K562 (cell line): ENCODE measurements around the gene BMP2K. TPM values are rescaled to one million over a fixed set of nuclear protein-coding genes. Genes with fewer than 3 reads are reported as not detected.

Experiments used
- ATAC-seq: fragments of 200-7000 bp; cut with Tn5 transposase; 3 replicates; pipeline ENCODE4 v1.9.1; 2020; ENCODE audit warnings: moderate library complexity
- BruUV-seq: library from RNA; stranded (reverse); fragments of 400-500 nt; replicated peaks from 2 replicates; lab custom pipeline; 2021; lab: Mats Ljungman, UMichigan
- CTCF ChIA-PET: fragments of 300-600 bp; formaldehyde crosslinking; extraction: SDS; loops from one replicate; lab custom pipeline; 2021; ENCODE audit warnings: low intra/inter-chr PET ratio; lab: Yijun Ruan, JAX
- POLR2A ChIA-PET: fragments of 300-600, 350-650 bp; sonication (Branson Sonifier 250); formaldehyde crosslinking; extraction: SDS; loops from one replicate; lab custom pipeline; 2021; ENCODE audit warnings: antibody characterized with exemption, inconsistent platforms; lab: Yijun Ruan, JAX
- DNase-seq, 4 experiments: peaks; one replicate each; pipeline versions ENCODE4 v3.0.0 to v3.0.0-alpha.2; 2011 to 2018; ENCODE audit warnings: low spot score in 3 of 4, mixed read lengths in 3 of 4; ENCODE audit errors: extremely low read depth in 1 of 4
- FAIRE-seq: peaks from 2 replicates; lab custom pipeline; 2011; peaks lifted over from hg19 to GRCh38; lab: Jason Lieb, UNC
- H2AFZ ChIP-seq: 2 replicates; pipeline ENCODE4 v1.6.0; 2011; ENCODE audit warnings: low read depth, low read length, control low read depth, inconsistent platforms
- H3K27ac ChIP-seq: fragments of 200-600 bp; 3 replicates; pipeline ENCODE4 v1.8.0; 2011; ENCODE audit warnings: low read depth, mild to moderate bottlenecking, control low read depth, inconsistent platforms, low read length, moderate library complexity, mixed read lengths; ENCODE audit errors: extremely low read depth
- H3K27me3 ChIP-seq, 2 experiments: fragments of 300-600 bp in 1 of 2; 2 replicates in 1 of 2; 3 replicates in 1 of 2; pipeline versions ENCODE4 v1.6.0 to v1.8.0; 2011; ENCODE audit warnings: inconsistent platforms in 2 of 2, low read length in 2 of 2, mild to moderate bottlenecking in 1 of 2, mixed read lengths in 1 of 2, moderate library complexity in 1 of 2; ENCODE audit not compliant: control insufficient read depth in 2 of 2, insufficient read depth in 2 of 2
- H3K36me3 ChIP-seq: fragments of 300-600 bp; 3 replicates; pipeline ENCODE4 v1.8.0; 2011; ENCODE audit warnings: mild to moderate bottlenecking, low read length, inconsistent platforms; ENCODE audit not compliant: control insufficient read depth, insufficient read depth
- H3K4me1 ChIP-seq, 2 experiments: fragments of 200-600 bp in 1 of 2; replicated peaks in 1 of 2; 2 replicates in 1 of 2; 3 replicates in 1 of 2; pipeline versions ENCODE4 v1.5.1 to v1.8.0; 2011; ENCODE audit warnings: inconsistent platforms in 2 of 2, low read length in 2 of 2, mild to moderate bottlenecking in 1 of 2, mixed read lengths in 1 of 2, moderate library complexity in 1 of 2; ENCODE audit not compliant: control insufficient read depth in 2 of 2, insufficient read depth in 2 of 2
- H3K4me2 ChIP-seq: 2 replicates; pipeline ENCODE4 v1.6.1; 2011; ENCODE audit warnings: low read length, control low read depth, inconsistent platforms, mixed read lengths; ENCODE audit not compliant: insufficient read depth
- H3K4me3 ChIP-seq: fragments of 200-600 bp; sonication (generic), shearing (Covaris generic); 2 replicates; pipeline ENCODE4 v1.5.1; 2016; ENCODE audit warnings: control low read depth, inconsistent platforms
- H3K79me2 ChIP-seq: fragments of 200-600 bp; 3 replicates; pipeline ENCODE4 v1.8.0; 2011; ENCODE audit warnings: low read length, inconsistent platforms; ENCODE audit not compliant: control insufficient read depth, insufficient read depth
- H3K9ac ChIP-seq, 2 experiments: 2 replicates each; pipeline versions ENCODE4 v1.6.0 to v1.6.1; 2011; ENCODE audit warnings: low read depth in 2 of 2, low read length in 2 of 2, control low read depth in 1 of 2, inconsistent platforms in 1 of 2, mild to moderate bottlenecking in 1 of 2, mixed read lengths in 1 of 2; ENCODE audit not compliant: insufficient read depth in 1 of 2
- H3K9me1 ChIP-seq: one replicate; pipeline ENCODE4 v1.6.0; 2011; ENCODE audit warnings: inconsistent platforms, mild to moderate bottlenecking, low read length, moderate library complexity; ENCODE audit not compliant: control insufficient read depth, insufficient read depth
- H3K9me3 ChIP-seq: replicated peaks from 2 replicates; pipeline ENCODE4 v1.5.1; 2011; ENCODE audit warnings: low read depth, low read length, inconsistent platforms; ENCODE audit not compliant: control insufficient read depth, insufficient read depth
- H4K20me1 ChIP-seq: replicated peaks from 2 replicates; pipeline ENCODE4 v1.6.1; 2011; ENCODE audit warnings: low read length, inconsistent platforms, mixed read lengths; ENCODE audit not compliant: control insufficient read depth, insufficient read depth
- CC2D1A ChIP-seq: fragments of 450-650 bp; IDR thresholded peaks from 2 replicates; pipeline ENCODE4 v1.6.1; 2017; ENCODE audit warnings: mild to moderate bottlenecking
- HNRNPK ChIP-seq: fragments of 200-400 bp; formaldehyde crosslinking; IDR thresholded peaks from one replicate; pipeline ENCODE4 v1.6.1; 2018; ENCODE audit warnings: mild to moderate bottlenecking, low read depth, low read length; ENCODE audit not compliant: poor library complexity, severe bottlenecking
- PCBP2 ChIP-seq: fragments of 200-400 bp; formaldehyde crosslinking; IDR thresholded peaks from 2 replicates; pipeline ENCODE4 v1.6.1; 2018; ENCODE audit warnings: low read length, low read depth, mild to moderate bottlenecking, moderate library complexity; ENCODE audit not compliant: poor library complexity, severe bottlenecking
- THRB ChIP-seq: fragments of 450-650 bp; formaldehyde crosslinking; conservative IDR thresholded peaks from 2 replicates; pipeline ENCODE4 v1.4.0; 2022; ENCODE audit warnings: mild to moderate bottlenecking, missing genetic modification characterization
- ZNF133 ChIP-seq: fragments of 250-450 bp; sonication (Bioruptor Pico); IDR thresholded peaks from 2 replicates; pipeline ENCODE4 v1.4.0; 2020; ENCODE audit warnings: mild to moderate bottlenecking
- WGBS: fragments of 100-300 bp; shearing (Covaris generic); methylation state at CpG from one replicate; pipeline ENCODE4 v1.1.6; 2016; ENCODE audit warnings: low coverage, mixed read lengths; ENCODE audit not compliant: insufficient coverage; ENCODE audit errors: missing lambda C conversion rate; 5-methylcytosine and 5-hydroxymethylcytosine counted together
- in situ Hi-C: fragments of 300-500 bp; cut with MboI; formaldehyde crosslinking; loops from 4 replicates; pipeline ENCODE4 v1.15.0; 2018; ENCODE audit warnings: inconsistent platforms, mixed read lengths
- intact Hi-C: fragments of 100-400 bp; cut with micrococcal nuclease; formaldehyde crosslinking; loops from 2 replicates; pipeline ENCODE4 v1.14.2; 2022
- polyA plus RNA-seq, 8 experiments: library from polyadenylated mRNA; depleted of rRNA in 4 of 8; stranded (reverse) in 5 of 8; unstranded in 3 of 8; fragments of >200 nt; fragmentation: Nextera tagmentation in 2 of 8; fragmentation: Illumina TruSeq in 1 of 8; extraction: Ambion mirVana in 2 of 8; extraction: Trizol in 1 of 8; gene quantifications; 2 replicates each; pipeline versions ENCODE4 v1.2.1 to v1.2.3, GENCODE V29; 2011 to 2014; ENCODE audit warnings: inconsistent platforms in 1 of 8, missing spikeins in 1 of 8
- total RNA-seq, 7 experiments: library from RNA; depleted of rRNA in 6 of 7; stranded (reverse); fragments of >200 nt in 6 of 7; fragmentation: Illumina TruSeq in 2 of 7; extraction: Trizol in 2 of 7; gene quantifications; 2 replicates each; pipeline versions ENCODE4 v1.2.1 to v1.2.3, GENCODE V29; 2011 to 2021; ENCODE audit warnings: low replicate concordance in 1 of 7
- TF ChIP-seq, protein P1 (sequence below): fragments of 450-650 bp; IDR thresholded peaks from 2 replicates; pipeline ENCODE4 v1.6.1; 2016; ENCODE audit warnings: mild to moderate bottlenecking
- TF ChIP-seq, protein P2 (sequence below): fragments of 250-450 bp; sonication (Bioruptor Pico); IDR thresholded peaks from 2 replicates; pipeline ENCODE4 v1.5.0; 2020; ENCODE audit warnings: mild to moderate bottlenecking, borderline replicate concordance

BMP2K gene
- total and polyA plus RNA-seq, 9 of the 15 experiments (the other 6 are each of a cell fraction or from before 2014, with no cell fraction given): 17.0 to 217 (median 104) TPM

- TF ChIP-seq THRB (CRISPR knock-in tag): 0 out of 2 replicates have a peak, but pooled peaks have one; percentile 17
- no peak for TF ChIP-seq ZNF133 (CRISPR knock-in tag)
- TF ChIP-seq PCBP2: peak; percentile 97
- 0 out of 2 replicates have a peak, but pooled peaks have one; percentile 31 for TF ChIP-seq CC2D1A
- TF ChIP-seq, protein P1, sequence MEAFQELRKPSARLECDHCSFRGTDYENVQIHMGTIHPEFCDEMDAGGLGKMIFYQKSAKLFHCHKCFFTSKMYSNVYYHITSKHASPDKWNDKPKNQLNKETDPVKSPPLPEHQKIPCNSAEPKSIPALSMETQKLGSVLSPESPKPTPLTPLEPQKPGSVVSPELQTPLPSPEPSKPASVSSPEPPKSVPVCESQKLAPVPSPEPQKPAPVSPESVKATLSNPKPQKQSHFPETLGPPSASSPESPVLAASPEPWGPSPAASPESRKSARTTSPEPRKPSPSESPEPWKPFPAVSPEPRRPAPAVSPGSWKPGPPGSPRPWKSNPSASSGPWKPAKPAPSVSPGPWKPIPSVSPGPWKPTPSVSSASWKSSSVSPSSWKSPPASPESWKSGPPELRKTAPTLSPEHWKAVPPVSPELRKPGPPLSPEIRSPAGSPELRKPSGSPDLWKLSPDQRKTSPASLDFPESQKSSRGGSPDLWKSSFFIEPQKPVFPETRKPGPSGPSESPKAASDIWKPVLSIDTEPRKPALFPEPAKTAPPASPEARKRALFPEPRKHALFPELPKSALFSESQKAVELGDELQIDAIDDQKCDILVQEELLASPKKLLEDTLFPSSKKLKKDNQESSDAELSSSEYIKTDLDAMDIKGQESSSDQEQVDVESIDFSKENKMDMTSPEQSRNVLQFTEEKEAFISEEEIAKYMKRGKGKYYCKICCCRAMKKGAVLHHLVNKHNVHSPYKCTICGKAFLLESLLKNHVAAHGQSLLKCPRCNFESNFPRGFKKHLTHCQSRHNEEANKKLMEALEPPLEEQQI: 0 out of 2 replicates have a peak, but pooled peaks have one; percentile 46
- TF ChIP-seq HNRNPK: peak; percentile 90
These were observed 38.2 kb upstream of the BMP2K start (continued) for GRCh38 chr4:78737973-78738372.

GRCh38 chr4:78742300-78742699 is 33.9 kb upstream of the BMP2K start:
- H3K79me2 ChIP-seq: no peaks in the 10 kb centered on the region
- FAIRE-seq (no peak), ATAC-seq (0 out of 3 replicates have a peak, but pooled peaks have one; percentile 21), DNase-seq (no peak)
- H3K4me2 ChIP-seq: no peak overlapping the region
- ChIA-PET CTCF (no interaction called here), POLR2A (interaction anchor here (0.9 to 1.0 kb wide), 2 partner anchors 10 to 20 kb away, joined by 3 to 5 read pairs; no protein-coding TSS in a partner anchor)
- H3K4me1 ChIP-seq: peaks cover 0 to 18% of the 10 kb centered on the region in 2 experiments; a peak in 2 of 5 replicates
- intact Hi-C loops: no loop called here
- H3K9me3 ChIP-seq: no peaks in the 10 kb centered on the region
- no peaks in the 10 kb centered on the region for H3K36me3 ChIP-seq
- no peak overlapping the region for H3K4me3 ChIP-seq
- no peaks in the 10 kb centered on the region for H4K20me1 ChIP-seq
- H3K9ac ChIP-seq: no peak overlapping the region
- H3K9me1 ChIP-seq: no peaks in the 10 kb centered on the region
- TF ChIP-seq, protein P2, sequence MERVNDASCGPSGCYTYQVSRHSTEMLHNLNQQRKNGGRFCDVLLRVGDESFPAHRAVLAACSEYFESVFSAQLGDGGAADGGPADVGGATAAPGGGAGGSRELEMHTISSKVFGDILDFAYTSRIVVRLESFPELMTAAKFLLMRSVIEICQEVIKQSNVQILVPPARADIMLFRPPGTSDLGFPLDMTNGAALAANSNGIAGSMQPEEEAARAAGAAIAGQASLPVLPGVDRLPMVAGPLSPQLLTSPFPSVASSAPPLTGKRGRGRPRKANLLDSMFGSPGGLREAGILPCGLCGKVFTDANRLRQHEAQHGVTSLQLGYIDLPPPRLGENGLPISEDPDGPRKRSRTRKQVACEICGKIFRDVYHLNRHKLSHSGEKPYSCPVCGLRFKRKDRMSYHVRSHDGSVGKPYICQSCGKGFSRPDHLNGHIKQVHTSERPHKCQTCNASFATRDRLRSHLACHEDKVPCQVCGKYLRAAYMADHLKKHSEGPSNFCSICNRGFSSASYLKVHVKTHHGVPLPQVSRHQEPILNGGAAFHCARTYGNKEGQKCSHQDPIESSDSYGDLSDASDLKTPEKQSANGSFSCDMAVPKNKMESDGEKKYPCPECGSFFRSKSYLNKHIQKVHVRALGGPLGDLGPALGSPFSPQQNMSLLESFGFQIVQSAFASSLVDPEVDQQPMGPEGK (CRISPR knock-in tag): no peak
- H3K27ac ChIP-seq: 0 out of 3 replicates have a peak overlapping the region, but pooled peaks have one; percentile 10
- no peaks in the 10 kb centered on the region for H3K27me3 ChIP-seq
- in situ Hi-C loops: no loop called here
- peak overlapping the region; percentile 54 for H2AFZ ChIP-seq
- BruUV-seq: no TSS peak
- 63% methylated on average over 2 of the region's 2 CpGs for WGBS
